HL-60 (cell line): ENCODE measurements around the gene DDX42.

Experiments
- CTCF ChIP-seq: IDR thresholded peaks from one replicate; pipeline ENCODE4 v1.5.1; 2011; ENCODE audit warnings: low read length, control low read depth, inconsistent platforms; ENCODE audit not compliant: insufficient read depth
- GABPA ChIP-seq: IDR thresholded peaks from 2 replicates; pipeline ENCODE4 v1.6.1; 2012; ENCODE audit warnings: low read depth
- POLR2AphosphoS5 ChIP-seq: IDR thresholded peaks from 2 replicates; pipeline ENCODE4 v1.6.1; 2012; ENCODE audit warnings: low read depth
- REST ChIP-seq: IDR thresholded peaks from 2 replicates; pipeline ENCODE4 v1.6.1; 2012; ENCODE audit warnings: low read depth; ENCODE audit not compliant: insufficient replicate concordance

GRCh38 chr17:63740464-63741142 is 33.4 kb upstream of the DDX42 start:
- TF ChIP-seq CTCF (no peak), GABPA (no peak), POLR2AphosphoS5 (no peak), REST (no peak)
